Measurements from ENCODE around the gene CGN.
"Not testable (repeated sequence)": the region's sequence is repeated elsewhere in the genome, so short reads cannot be mapped to it uniquely, and the experiment has no call there.

CGN gene

DNA sequence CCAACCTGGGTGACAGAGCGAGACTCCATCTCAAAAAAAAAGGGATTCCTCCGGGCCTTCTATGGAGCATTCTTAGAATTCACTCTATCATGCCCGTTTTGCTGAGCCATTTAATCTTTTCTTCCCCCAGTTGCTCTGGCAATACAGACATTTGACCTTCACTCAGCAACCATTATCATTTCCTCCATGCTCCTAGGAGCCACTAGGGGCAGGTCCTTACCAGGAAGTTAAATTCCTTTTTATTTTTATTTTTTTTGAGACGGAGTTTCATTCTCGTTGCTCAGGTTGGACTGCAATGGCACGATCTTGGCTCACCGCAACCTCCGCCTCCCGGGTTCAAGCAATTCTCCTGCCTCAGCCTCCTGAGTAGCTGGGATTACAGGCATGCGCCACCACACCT lies 9.7 kb upstream of the CGN start:
- no peak for DNase-seq

DNA sequence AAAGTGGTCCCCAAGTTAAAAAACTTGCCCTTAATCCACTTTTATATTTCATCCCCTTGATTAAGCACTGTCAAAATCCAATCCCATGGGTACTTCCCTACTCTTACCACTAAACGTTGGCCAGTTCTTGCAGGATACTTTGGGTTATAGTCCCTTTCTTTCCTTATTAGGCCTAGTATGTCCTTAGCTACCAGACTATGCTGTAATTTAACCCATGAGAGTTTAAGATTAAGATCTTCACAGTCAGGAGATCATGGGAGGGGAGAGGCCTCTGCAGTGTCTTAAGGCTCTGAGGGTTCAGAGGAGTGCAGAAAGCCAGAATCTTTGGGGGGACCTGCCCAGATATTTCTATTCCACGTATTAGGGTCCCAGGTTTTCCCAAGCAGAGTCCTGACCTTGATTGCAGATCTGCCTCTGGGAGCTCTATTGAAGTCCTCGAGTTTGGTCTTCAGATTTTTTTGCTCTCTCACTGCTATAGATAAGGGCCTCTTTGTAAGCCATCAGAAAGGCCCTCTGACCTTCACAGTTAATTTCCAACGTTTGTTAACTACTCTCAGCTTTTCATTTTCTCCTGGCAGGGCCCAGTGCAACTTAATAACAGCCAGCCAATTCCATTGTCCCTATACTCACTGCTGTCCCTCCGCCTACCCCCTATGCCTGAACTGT lies 9.0 kb upstream of the CGN start:
- no peak for DNase-seq

- no peak for DNase-seq
Measured at GRCh38 chr1:151502859-151503780, 8.1 kb upstream of the CGN start.

GRCh38 chr1:151504252-151504651 lies 6.9 kb upstream of the CGN start:
- no peak for DNase-seq

- no peak for DNase-seq
Measured at GRCh38 chr1:151504759-151505158, 6.4 kb upstream of the CGN start.

DNA sequence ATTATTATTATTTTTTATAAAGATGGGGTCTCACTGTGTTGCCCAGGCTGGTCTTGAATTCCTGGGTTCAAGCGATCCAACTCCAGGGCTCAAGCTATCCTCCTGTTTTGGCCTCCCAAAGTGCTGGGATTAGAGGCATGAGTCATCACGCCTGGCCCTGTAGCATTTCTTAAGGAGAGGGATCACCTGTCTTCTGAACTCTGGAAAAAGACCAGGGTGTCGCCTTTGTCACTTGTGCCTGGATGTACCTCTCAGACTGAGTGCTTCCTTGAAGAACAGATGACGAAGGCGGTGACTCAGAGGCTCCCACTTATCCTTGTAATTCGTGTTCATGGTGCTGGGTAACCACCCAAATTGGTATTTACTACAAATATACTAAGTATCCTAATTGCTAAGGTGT lies 2.4 kb upstream of the CGN start:
- no peak for DNase-seq

GRCh38 chr1:151509350-151510019 lies 1.7 kb upstream of the CGN start:
- DNase-seq, result no peak

DNA sequence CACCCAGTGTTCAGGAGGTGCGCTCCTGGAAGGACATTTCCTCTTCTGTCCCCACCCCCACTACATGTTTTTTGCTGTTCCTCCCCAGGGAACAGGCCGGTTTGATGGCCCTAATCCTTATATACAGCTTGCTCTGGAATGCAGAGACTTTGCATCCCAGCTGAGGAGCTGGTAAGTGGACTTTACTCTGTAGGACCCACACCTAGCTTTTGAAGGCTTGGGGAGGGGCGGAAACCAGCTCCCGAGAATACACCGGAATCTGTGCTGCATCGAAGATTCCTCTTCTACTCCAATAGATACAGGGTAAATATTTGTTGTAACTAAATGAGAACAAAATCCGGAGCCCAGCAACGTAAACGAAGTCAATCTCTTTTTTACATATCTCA lies 1.2 kb upstream of the CGN start:
- DNase-seq, result no peak

- no peak for DNase-seq
Measured at GRCh38 chr1:151510614-151510956, 602 bp upstream of the CGN start.

GRCh38 chr1:151511636-151512215 lies 539 bp downstream of the CGN start:
- DNase-seq, result no peak

GRCh38 chr1:151512326-151512725 lies 1.1 kb downstream of the CGN start:
- no peak for DNase-seq

DNA sequence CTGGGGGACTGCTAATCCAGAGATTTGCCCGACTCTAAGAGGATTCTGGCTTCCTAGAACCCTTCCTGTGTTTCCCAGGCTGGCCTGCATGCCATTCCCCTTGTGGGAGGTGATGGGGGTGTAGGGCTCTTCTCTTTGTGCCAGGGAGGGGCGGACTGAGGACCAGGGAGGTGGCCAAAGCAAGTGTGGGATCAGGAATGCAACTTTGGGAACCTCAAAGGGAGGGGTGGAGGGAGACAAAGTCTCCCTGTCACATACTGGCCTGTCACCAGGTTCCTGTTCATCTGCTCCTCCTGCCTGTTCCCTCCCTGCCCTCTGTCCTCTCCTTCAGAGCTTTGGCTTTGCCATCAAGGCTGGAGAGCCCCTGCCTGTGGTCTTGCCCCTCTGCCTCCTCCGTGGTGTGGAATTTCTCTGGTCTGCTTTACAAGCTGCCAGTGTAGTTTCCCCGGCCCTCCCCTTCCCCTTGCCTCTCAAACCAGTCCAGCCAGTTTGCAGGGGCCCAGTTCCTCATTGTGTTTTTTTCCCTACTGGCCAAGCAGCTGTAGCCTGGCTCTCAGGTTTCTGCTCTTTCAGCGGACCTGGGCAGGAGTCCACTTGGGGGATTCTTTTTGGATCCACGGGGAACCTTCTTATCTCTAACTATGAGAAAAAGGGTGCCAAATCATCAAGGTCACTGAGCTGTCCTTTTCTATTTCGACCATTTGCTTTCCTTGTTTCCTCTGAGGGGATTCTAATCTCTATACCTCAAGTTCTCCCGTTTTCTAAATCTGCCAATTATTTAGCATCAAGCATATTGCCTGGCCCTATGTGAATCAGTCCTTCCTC lies 1.8 kb downstream of the CGN start:
- no peak for DNase-seq

GRCh38 chr1:151513626-151514121 lies 2.5 kb downstream of the CGN start:
- DNase-seq, result no peak

- no peak for DNase-seq
Measured at GRCh38 chr1:151514366-151514765, 3.2 kb downstream of the CGN start.

- DNase-seq, result no peak
Measured at GRCh38 chr1:151515265-151515664, 4.1 kb downstream of the CGN start.

DNA sequence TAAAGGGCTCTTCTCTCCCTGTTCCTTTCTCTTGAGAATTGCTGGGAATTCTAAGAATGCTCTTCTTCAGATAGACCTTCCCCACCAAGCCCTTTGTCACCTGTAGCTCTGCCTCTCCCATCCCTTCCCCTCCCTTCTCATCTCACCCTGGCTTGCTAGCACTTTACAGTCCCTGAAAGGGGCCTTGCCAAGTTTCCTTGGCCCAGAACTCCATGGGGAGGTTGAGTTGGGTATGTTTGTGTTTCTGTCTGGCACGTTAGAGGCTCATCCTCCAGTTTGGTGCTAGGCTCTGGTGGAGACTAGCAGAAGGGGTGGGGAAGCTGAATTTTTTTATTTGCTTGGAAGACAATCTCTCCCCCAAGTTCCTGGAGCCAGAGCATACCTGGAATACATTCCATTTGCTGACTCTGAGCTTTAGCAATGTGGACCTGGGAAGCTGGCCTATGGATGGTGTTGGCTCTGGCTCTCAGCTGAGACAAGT lies 4.9 kb downstream of the CGN start:
- no peak for DNase-seq

GRCh38 chr1:151518431-151518830 lies 7.2 kb downstream of the CGN start:
- no peak for DNase-seq

GRCh38 chr1:151518936-151519335 lies 7.7 kb downstream of the CGN start:
- DNase-seq, result no peak

GRCh38 chr1:151519667-151520066 lies 8.5 kb downstream of the CGN start:
- DNase-seq, result no peak

GRCh38 chr1:151520359-151520758 lies 9.2 kb downstream of the CGN start:
- no peak for DNase-seq

DNA sequence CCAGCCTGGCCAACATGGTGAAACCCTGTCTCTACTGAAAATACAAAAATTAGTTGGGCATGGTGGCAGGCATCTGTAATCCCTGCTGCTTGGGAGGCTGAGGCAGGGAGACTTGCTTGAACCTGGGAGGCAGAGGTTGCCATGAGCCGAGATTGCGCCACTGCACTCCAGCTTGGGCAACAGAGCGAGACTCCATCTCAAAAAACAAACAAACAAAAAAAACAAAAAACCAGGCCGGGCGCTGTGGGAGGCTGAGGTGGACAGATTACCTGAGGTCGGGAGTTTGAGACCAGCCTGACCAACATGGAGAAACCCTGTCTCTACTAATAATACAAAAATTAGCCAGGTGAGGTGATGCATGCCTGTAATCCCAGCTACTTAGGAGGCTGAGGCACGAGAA lies 11.2 kb downstream of the CGN start:
- not testable (repeated sequence) for DNase-seq

GRCh38 chr1:151523326-151523725 lies 12.1 kb downstream of the CGN start:
- DNase-seq, result no peak
